Spleen (tissue), 7 donors: ENCODE data around the gene KIF5C.

Experiments
- POLR2A ChIP-seq, 3 donors: fragments of 450-650 bp; IDR thresholded peaks; one replicate each; pipeline ENCODE4 v1.5.1; 2017; ENCODE audit warnings: antibody characterized with exemption in 3 of 3, mild to moderate bottlenecking in 1 of 3
- TF ChIP-seq, protein P1 (sequence below), 11 experiments: fragments of 200-600 bp in 7 of 11; fragments of 450-650 bp in 4 of 11; sonication (generic) in 4 of 11; IDR thresholded peaks in 8 of 11; conservative IDR thresholded peaks in 3 of 11; 1 replicate in 7 of 11; 2 replicates in 4 of 11; pipeline versions ENCODE4 v1.4.0 to v1.8.0; 2016 to 2021; ENCODE audit warnings: antibody characterized with exemption in 11 of 11, inconsistent platforms in 4 of 11, mild to moderate bottlenecking in 1 of 11
- donor health status: DM: no; HTN: no; CAD: no; lungs with moderate emphysema.
- donor health status: DM: no; HTN: no; CAD: no.
- donor health status: DM: no; HTN: no; CAD: no.

- no peak for TF ChIP-seq POLR2A (IDR thresholded peaks at IDR 0.05)
- TF ChIP-seq, protein P1, sequence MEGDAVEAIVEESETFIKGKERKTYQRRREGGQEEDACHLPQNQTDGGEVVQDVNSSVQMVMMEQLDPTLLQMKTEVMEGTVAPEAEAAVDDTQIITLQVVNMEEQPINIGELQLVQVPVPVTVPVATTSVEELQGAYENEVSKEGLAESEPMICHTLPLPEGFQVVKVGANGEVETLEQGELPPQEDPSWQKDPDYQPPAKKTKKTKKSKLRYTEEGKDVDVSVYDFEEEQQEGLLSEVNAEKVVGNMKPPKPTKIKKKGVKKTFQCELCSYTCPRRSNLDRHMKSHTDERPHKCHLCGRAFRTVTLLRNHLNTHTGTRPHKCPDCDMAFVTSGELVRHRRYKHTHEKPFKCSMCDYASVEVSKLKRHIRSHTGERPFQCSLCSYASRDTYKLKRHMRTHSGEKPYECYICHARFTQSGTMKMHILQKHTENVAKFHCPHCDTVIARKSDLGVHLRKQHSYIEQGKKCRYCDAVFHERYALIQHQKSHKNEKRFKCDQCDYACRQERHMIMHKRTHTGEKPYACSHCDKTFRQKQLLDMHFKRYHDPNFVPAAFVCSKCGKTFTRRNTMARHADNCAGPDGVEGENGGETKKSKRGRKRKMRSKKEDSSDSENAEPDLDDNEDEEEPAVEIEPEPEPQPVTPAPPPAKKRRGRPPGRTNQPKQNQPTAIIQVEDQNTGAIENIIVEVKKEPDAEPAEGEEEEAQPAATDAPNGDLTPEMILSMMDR (IDR thresholded peaks at IDR 0.05 in 8 of 11, conservative IDR thresholded peaks at IDR 0.05 in 3 of 11), result peak; percentile 39 to 95 (median 85)
Measured at GRCh38 chr2:149017116-149017985, 142.3 kb downstream of the KIF5C start.
